Activated CD4-positive, alpha-beta T cell treated with anti-CD3 and anti-CD28 coated beads, Interleukin-2, amount 50 U/mL, for 24 hours (primary cell): ENCODE results near the gene GPR179.
A peak's percentile ranks its signal among the peaks of the same experiment; 100 is the strongest.
"Not testable (repeated sequence)": the region's sequence is repeated elsewhere in the genome, so short reads cannot be mapped to it uniquely, and the experiment has no call there.

Experiments
- DNase-seq, 2 donors: peaks; one replicate each; pipeline ENCODE4 v3.0.0-alpha.2; 2020; ENCODE audit warnings: low read depth in 1 of 2, low spot score in 1 of 2

GPR179 gene

DNA sequence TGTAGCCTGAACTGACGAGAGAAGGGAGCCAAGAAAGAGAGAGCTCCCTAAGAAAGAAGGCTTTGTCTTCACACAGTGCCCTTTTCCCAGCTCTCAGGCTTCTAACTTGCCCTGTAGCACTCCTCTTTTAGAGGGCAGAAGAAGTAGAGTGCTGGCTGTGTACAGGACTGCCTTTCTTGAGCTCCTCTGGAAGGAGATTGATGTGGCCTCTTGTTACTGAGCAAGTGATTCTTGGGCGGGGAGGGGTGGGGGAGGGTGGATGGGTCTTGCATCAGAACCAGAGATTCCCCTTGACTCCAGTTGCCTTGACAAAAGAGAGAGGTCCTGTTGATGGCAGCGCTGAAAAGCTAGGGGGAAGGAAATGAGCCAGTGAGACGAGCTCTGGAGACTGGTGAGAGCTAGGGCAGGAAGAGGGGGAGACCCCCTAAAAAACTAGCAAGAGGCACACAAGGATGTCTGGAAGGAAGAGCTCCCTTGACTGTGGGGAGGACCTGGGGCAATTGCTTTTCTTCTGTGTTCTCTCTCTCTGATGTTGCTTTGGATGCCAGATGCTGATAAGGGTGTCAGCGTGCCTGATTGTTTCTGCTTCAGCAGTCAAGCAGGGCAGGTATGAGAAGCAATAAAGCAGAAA lies 18.4 kb downstream of the GPR179 start:
- DNase-seq: no peak

GRCh38 chr17:38324772-38325171 lies 19.0 kb downstream of the GPR179 start:
- no peak for DNase-seq

GRCh38 chr17:38324141-38324697 lies 19.5 kb downstream of the GPR179 start:
- no peak for DNase-seq

DNA sequence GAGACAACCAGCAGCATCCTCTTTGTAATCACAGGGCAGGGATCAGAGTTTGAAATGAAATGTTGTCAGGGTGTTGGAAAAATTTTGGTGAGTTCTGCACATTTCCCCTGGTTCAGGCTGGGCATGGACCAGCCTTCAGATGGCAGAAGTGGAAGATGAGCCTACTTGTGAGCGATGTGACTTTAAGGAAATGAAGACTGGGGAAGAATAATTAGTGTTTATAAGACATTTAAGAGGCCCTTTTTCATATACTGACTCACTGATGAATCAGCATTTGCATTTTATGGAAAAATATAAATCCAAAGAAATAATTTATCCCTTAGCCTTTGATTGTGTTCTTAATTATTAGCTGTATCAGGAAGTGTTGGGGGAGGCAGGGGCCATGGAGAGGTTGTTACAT lies 20.9 kb downstream of the GPR179 start:
- no peak for DNase-seq

- DNase-seq: peak; percentile 60 to 61
Measured at GRCh38 chr17:38322156-38322779, 21.5 kb downstream of the GPR179 start.

GRCh38 chr17:38320482-38320881 lies 23.3 kb downstream of the GPR179 start:
- DNase-seq: no peak

DNA sequence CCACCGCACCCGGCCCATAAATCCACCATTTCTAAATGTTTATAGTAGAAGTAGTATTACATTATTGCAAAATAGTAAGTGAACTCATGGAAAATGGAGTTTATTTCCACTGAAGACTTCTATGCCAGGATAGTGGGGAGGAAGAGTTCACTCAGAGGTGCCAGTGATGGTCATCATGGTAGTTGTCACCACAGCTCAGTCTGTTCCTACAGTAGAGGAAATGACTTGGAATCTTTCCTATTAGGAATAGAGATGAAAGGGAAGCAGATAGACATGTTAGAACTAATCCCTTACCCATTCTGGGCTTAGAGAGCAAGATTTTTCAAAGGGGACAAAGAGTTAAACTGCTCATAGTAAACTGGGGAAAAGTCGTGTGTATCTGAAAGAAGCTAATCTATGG lies 26.7 kb downstream of the GPR179 start:
- DNase-seq: no peak

- DNase-seq: no peak
Measured at GRCh38 chr17:38315497-38315896, 28.3 kb downstream of the GPR179 start.

DNA sequence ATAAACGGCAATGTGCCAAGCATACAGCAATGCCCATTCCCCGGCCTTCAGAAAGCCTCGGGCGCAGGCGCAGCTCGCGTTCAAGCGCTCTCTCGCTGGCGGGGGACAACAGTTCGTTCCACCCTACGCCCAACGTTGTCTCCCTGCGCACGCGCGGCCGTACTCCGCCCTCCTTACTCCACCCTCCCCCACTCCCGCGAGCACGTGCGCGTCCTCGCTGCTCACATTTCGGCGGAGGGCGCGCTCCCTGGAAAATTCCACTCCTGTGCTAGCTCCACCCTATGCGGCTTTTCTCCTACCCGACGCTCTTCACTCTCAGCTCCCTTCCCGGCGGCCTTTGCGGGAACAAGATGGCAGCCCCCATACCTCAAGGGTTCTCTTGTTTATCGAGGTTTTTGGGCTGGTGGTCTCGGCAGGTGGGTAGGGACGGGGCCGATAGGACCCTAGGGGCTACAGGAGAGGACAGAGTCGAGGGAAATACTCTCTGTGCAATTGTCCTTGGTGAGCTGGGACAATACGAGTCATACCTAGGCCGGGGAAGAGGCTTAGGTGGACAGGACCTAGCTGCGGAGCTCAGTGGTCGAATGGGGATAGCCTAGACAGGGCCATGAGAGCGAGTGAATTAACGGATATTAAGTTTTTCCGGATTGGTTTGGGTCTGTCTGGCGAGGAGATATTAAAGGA lies 46.8 kb downstream of the GPR179 start, which contains the start of gene MRPL45:
Gene MRPL45, plus strand, starts transcription at position 335 of the 684 bp plus-strand sequence. Its CDS starts 16 bp downstream, at position 351.
- DNase-seq: peak; percentile 94 to 96

GRCh38 chr17:38295602-38296365 lies 48.0 kb downstream of the GPR179 start:
- DNase-seq: not testable (repeated sequence)

DNA sequence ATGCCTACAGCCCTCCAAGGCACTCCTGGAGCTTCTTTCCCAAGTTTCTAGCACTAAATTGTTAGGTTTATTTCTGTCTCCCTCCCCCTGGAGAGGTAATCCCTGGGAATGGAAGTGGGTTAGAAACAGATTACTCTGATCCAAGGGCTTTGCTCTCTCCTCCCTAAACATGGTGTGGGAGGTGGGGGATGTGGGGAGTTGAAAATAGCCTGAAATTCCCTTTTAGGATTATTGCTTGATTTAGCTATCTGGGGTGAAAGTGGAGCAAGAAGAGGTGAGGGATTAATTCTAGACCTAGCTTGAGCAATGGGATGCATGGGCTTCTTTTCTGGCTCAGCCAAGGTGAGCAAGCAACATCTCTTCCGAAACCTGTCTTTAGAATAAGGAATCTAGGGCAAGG lies 54.0 kb downstream of the GPR179 start:
- DNase-seq: not testable (repeated sequence)

GRCh38 chr17:38288217-38288827 lies 55.4 kb downstream of the GPR179 start:
- DNase-seq: not testable (repeated sequence)

GRCh38 chr17:38286501-38287091 lies 57.2 kb downstream of the GPR179 start:
- DNase-seq: not testable (repeated sequence)

DNA sequence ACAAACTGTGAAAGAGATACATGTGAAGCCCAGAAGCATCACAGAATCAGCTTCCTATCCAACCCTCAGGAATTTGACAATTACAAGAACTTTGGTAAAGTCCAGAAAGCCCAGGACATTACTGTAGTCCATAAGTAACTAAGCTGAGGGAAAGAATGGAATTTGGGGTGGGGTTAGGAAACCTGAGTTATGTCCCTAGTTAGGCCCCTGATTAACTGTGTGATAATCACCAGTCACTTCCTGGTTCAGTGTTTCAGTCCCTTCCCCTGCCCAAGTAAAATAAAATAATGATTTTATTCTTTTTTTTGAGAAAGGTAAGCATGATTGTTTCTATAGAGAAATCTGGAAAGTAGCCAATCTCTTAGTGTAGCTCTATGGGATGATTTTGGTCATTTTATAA lies 57.8 kb downstream of the GPR179 start:
- not testable (repeated sequence) for DNase-seq
